ENCODE results near the gene EXD1.
"Not testable (repeated sequence)": the region's sequence is repeated elsewhere in the genome, so short reads cannot be mapped to it uniquely, and the experiment has no call there.

EXD1 gene

GRCh38 chr15:41139112-41139511, 91.4 kb downstream of the EXD1 start:
- DNase-seq = not testable (repeated sequence)

- DNase-seq = not testable (repeated sequence)
These were observed 95.0 kb downstream of the EXD1 start for GRCh38 chr15:41135580-41135979.

GRCh38 chr15:41133454-41133853, 97.1 kb downstream of the EXD1 start:
- DNase-seq = no peak

Data from SIG-M5 (cell line).